GM12875 (cell line): ENCODE measurements around the gene MYOT.

ENCODE experiments used
- H3K4me3 ChIP-seq: one replicate; pipeline ENCODE4 v1.5.1; 2011; ENCODE audit warnings: low read depth, low read length, control low read depth
- TF ChIP-seq, protein P1 (sequence below): IDR thresholded peaks from 2 replicates; pipeline ENCODE4 v1.5.1; 2011; ENCODE audit warnings: low read depth, mild to moderate bottlenecking, control low read depth, inconsistent platforms, low read length, moderate library complexity, borderline replicate concordance; ENCODE audit not compliant: insufficient read depth

MYOT gene

DNA sequence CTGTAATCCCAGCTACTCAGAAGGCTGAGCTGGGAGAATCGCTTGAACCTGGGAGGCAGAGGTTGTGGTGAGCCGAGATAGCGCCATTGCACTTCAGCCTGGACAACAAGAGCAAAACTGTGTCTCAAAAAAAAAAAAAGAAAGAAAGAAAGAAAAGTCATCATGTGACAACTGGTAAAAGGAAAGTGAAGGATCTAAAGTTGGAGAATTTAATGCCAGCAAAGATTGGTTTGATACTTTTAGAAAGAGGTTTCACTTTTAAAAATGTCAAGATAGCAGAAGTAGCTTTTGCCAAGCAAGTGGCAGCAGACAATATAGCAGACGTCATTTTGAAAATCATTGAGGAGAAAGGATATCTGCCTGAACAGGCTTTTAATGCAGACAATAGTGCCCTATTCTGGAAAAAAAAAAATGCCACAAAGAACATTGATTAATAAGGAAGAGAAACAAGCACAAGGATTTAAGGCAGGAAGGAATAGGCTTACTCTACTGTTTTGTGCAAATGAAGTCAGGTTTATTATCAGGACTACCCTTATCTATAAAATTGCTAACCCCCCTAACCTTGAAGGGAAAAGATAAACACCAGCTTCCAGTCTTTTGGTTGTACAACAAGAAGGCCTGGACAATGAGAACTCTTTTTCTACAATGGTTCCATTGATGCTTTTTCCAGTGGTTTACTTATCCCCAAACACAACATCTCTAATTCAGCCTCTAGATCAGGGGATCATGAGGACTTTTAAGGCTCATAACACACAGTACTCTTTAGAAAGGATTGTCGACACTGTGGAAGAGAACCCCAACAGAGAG, 33.6 kb downstream of the MYOT start:
- TF ChIP-seq, protein P1, sequence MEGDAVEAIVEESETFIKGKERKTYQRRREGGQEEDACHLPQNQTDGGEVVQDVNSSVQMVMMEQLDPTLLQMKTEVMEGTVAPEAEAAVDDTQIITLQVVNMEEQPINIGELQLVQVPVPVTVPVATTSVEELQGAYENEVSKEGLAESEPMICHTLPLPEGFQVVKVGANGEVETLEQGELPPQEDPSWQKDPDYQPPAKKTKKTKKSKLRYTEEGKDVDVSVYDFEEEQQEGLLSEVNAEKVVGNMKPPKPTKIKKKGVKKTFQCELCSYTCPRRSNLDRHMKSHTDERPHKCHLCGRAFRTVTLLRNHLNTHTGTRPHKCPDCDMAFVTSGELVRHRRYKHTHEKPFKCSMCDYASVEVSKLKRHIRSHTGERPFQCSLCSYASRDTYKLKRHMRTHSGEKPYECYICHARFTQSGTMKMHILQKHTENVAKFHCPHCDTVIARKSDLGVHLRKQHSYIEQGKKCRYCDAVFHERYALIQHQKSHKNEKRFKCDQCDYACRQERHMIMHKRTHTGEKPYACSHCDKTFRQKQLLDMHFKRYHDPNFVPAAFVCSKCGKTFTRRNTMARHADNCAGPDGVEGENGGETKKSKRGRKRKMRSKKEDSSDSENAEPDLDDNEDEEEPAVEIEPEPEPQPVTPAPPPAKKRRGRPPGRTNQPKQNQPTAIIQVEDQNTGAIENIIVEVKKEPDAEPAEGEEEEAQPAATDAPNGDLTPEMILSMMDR: no peak
- no peak overlapping the region for H3K4me3 ChIP-seq

DNA sequence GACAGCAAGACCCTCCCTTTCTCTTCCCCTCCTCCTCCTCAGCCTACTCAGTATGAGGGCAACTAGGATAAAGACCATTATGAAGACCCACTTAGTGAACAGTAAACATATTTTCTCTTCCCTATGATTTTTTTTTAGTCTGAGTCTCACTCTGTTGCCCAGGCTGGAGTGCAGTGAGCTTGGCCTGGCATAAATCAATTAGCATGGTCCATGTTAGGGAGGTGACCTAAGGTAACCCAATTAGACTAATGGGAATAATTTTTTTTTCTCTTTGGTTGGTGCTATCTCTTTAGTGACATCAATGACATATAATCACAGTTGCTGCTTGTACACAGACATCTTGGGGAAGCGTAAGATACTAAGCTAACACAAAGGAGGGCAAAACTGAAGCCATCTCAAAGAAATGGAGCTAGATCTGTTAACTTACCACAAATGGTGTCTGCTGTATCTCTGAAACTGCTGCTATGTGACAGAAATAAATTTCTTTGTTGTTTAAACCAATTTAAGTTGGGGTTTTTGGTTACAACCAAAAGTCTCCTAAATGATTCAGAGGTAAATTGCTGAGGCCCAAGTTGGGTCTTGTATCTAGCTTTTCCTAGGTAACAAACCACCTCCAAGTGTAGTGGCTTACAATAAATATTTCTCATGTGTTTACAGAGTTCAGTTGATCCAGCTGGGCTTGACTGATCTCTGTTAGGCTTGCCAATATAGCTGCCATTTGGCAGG, 34.9 kb downstream of the MYOT start:
- no peak overlapping the region for H3K4me3 ChIP-seq
- TF ChIP-seq, protein P1: no peak

DNA sequence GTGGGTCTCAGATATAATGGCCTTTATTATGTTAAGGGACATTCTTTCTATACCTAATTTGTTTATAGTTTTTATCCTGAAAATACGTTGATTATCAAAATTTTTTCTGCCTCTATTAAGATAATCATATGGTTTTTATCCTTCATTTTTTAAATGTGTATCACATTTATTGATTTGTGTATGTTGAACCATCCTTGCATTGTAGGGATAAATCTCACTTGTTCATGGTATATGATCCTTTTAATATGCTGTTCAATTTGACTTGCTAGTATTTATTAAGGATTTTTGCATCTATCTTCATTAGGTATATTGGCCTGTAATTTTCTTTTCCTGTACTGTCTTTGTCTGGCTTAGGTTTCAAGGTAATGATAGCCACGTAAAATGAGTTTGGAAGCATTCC, 47.1 kb downstream of the MYOT start:
- TF ChIP-seq, protein P1: no peak
- H3K4me3 ChIP-seq: no peak overlapping the region

DNA sequence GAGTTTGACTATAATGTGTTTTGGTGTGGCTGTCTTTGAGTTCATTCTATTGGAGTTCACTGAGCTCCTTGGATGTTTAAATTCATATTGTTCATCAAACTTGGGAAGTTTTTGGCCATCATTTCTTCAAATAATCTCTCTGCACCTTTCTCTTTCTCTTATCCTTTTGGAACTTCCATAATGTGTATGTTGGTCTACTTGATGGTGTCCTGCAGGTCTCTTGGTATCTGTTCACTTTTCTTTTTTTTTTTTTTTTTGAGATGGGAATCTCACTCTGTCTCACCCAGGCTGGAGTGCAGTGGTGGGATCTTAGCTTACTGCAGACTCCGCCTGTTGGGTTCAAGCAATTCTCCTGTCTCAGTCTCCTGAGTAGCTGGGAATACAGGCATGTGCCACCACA, 49.3 kb downstream of the MYOT start:
- H3K4me3 ChIP-seq: no peak overlapping the region
- TF ChIP-seq, protein P1: no peak

DNA sequence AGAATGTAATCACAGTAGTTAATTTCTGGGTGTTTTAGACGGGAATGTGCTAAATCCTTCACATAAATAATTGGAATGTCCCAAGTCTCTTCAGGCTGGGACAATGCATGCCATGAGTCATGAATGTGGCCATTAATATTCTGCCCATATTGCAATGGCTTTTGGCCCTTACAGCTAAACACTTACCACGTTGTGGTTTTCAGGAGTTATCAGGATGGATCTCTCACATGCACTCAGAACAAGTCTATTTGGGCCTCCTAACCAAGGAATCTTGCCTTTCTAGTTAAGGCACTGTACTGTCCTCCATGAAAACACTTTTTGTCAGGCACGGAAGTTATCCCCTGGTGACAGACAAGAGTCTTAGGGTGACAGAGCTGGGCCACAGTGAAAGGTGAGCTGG, 54.3 kb downstream of the MYOT start:
- TF ChIP-seq, protein P1: no peak
- H3K4me3 ChIP-seq: no peak overlapping the region

DNA sequence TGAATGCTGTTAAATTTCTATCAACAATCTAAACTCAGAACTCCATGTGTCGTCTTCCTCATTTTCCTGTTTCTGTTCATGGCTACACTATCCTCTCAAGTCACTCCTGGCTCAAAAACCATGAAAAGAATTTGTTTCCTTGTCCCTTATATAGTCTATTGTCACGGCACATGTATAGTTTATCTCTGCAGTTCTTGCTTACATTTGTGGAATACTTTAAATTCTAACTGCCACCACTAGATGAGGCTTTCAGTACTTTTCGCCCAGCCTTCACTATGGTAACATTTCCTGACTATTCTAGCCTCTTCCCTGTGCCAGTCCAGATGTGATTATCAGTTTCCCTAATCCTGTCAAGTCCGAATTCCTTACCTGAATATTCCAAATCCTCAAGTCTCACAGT, 56.2 kb downstream of the MYOT start:
- TF ChIP-seq, protein P1: no peak
- no peak overlapping the region for H3K4me3 ChIP-seq

DNA sequence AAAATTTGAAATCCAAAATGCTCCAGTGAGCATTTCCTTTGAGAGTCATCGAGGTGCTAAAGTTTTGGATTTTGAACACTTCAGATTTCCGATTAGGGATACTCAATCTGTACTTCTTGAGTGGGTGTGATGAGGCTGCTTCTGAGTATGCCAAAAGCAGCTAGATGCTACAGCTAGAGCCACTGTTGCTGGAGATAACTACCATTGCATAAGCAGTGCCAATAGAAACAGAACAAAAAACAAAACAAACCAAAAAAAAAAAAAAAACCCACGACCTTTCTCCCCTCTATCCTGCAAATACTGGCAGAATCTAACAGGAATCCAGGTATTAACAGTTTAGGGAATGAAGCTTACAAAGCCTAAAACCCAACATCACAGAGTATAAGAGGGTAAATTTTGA, 65.1 kb downstream of the MYOT start:
- TF ChIP-seq, protein P1: no peak
- H3K4me3 ChIP-seq: no peak overlapping the region
